ENCODE data around the gene ARHGEF4.
"Not testable (repeated sequence)": the region's sequence is repeated elsewhere in the genome, so short reads cannot be mapped to it uniquely, and the experiment has no call there.

Gene ARHGEF4

GRCh38 chr2:130986890-130987493, 150.3 kb downstream of the ARHGEF4 start:
- DNase-seq, result no peak

- DNase-seq, result no peak
Measured at GRCh38 chr2:130987519-130988425, 151.1 kb downstream of the ARHGEF4 start.

GRCh38 chr2:130991446-130991845, 154.7 kb downstream of the ARHGEF4 start:
- not testable (repeated sequence) for DNase-seq

- not testable (repeated sequence) for DNase-seq
Measured at GRCh38 chr2:130992003-130992402, 155.3 kb downstream of the ARHGEF4 start.

- DNase-seq, result no peak
Measured at GRCh38 chr2:130996691-130997090, 160.0 kb downstream of the ARHGEF4 start.

- DNase-seq, result no peak
Measured at GRCh38 chr2:130997198-130997597, 160.5 kb downstream of the ARHGEF4 start.

GRCh38 chr2:130998561-130998960, 161.8 kb downstream of the ARHGEF4 start:
- DNase-seq, result no peak

- DNase-seq, result no peak
Measured at GRCh38 chr2:131004446-131005209, 167.9 kb downstream of the ARHGEF4 start.

- DNase-seq, result no peak
Measured at GRCh38 chr2:131005216-131005935, 168.7 kb downstream of the ARHGEF4 start.

- no peak for DNase-seq
Measured at GRCh38 chr2:131006561-131006960, 169.8 kb downstream of the ARHGEF4 start.

GRCh38 chr2:131008967-131009366, 172.3 kb downstream of the ARHGEF4 start:
- DNase-seq, result no peak

- no peak for DNase-seq
Measured at GRCh38 chr2:131009713-131010475, 173.2 kb downstream of the ARHGEF4 start.

GRCh38 chr2:131010566-131010965, 173.9 kb downstream of the ARHGEF4 start:
- peak in 1 of 6 experiments; percentile 2 for DNase-seq

GRCh38 chr2:131011486-131011885, 174.8 kb downstream of the ARHGEF4 start:
- DNase-seq, result no peak

GRCh38 chr2:131014141-131014540, 177.4 kb downstream of the ARHGEF4 start:
- DNase-seq, result no peak

- no peak for DNase-seq
Measured at GRCh38 chr2:131015764-131016163, 179.1 kb downstream of the ARHGEF4 start.

- no peak for DNase-seq
Measured at GRCh38 chr2:131016826-131017741, 180.4 kb downstream of the ARHGEF4 start.

GRCh38 chr2:131022731-131023130, 186.0 kb downstream of the ARHGEF4 start:
- no peak for DNase-seq

GRCh38 chr2:131023758-131024157, 187.0 kb downstream of the ARHGEF4 start:
- DNase-seq, result no peak

- DNase-seq, result no peak
Measured at GRCh38 chr2:131026919-131027318, 190.2 kb downstream of the ARHGEF4 start.

Measured in stimulated activated naive CD4-positive, alpha-beta T cell (primary cell).